ENCODE data around the gene ZC3H12A. TPM values are rescaled to one million over a fixed set of nuclear protein-coding genes. Genes with fewer than 3 reads are reported as not detected.
A peak's percentile ranks its signal among the peaks of the same experiment; 100 is the strongest.

Gene ZC3H12A
- total RNA-seq, 2 experiments from 2014 or later, result 29.0 to 33.6 TPM

DNA sequence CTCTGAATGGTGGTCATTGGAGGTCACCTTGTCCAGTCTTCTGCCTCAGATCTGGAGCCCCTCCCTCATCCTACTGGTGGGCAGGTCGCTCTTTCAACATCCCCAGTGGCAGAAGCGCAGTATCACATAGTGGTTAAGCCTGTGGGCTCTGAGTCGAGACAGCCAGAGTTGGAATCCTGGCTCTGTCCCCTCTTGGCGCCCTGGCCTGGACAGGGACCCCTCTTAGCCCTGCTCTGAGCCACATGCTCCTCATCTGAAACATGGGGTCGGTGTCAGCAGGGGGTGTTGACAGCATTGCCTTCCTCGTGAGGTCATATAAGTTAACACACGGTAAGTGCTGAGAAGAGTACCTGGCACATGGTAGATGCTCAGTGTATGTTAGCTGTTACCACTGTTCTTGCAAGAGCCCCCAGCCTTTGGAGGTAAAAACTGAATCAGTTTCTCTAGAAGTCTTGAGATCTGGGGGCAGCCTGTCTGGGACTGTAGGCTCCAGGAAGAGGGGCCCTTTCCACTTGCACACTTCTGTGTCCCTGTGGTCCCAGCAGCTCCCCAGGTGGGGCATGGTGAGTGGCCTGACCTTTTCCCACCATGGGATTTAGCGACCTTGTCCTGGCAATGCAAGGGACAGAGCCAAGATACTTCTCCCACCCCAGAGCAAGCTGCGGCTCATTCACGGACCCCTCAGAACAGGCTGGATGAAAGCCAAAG is 6.4 kb downstream of the ZC3H12A start:
- Mint-ChIP-seq H3K36me3 (ENCODE audit: low read depth) (peaks cover 62% of the 10 kb centered on the region), H3K27ac (peak overlapping the region; percentile 99), H3K9me3 (no peaks in the 10 kb centered on the region), H3K27me3 (ENCODE audit: low read depth) (no peaks in the 10 kb centered on the region), H3K4me1 (ENCODE audit: low read depth) (peaks cover 35% of the 10 kb centered on the region), H3K4me3 (peak overlapping the region; percentile 87)
- intact Hi-C loops (cut with micrococcal nuclease), result no loop called here
- no peak for DNase-seq
- CTCF ChIA-PET, result no interaction called here

DNA sequence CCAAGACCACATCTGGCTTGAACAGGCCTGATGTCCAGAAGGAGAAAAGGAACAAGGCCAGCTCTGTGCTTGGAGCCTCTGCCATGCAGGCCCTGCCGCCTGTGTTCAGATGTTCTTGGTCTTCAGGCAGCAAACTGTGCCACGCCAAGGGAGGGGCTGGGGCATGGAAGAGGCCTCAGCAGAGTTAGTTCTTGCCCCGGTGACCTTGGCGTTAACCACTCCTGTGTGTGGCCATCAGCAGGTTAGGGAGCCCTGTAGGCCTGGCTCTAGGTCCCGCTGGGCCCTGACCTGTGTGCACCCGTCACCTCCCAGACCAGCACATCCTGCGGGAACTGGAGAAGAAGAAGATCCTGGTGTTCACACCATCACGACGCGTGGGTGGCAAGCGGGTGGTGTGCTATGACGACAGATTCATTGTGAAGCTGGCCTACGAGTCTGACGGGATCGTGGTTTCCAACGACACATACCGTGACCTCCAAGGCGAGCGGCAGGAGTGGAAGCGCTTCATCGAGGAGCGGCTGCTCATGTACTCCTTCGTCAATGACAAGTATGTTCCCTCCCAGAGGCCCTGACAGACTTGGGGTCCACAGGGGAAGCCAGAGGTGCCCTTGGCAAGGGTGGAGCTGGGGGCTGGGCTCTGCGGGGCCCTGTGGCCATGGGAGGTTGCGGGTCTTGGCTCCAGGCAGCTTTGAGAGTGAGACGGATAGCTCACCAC is 7.1 kb downstream of the ZC3H12A start:
- Mint-ChIP-seq H3K27me3 (ENCODE audit: low read depth) (no peaks in the 10 kb centered on the region), H3K4me1 (ENCODE audit: low read depth) (peaks cover 35% of the 10 kb centered on the region), H3K27ac (peak overlapping the region; percentile 99), H3K9me3 (no peaks in the 10 kb centered on the region), H3K4me3 (peak overlapping the region; percentile 42), H3K36me3 (ENCODE audit: low read depth) (peaks cover 55% of the 10 kb centered on the region)
- peak; percentile 41 for DNase-seq
- intact Hi-C loops (cut with micrococcal nuclease), result no loop called here
- CTCF ChIA-PET, result interaction anchor here (0.8 kb wide), 1 partner anchor 27 kb away, joined by 4 read pairs; no protein-coding TSS in a partner anchor

DNA sequence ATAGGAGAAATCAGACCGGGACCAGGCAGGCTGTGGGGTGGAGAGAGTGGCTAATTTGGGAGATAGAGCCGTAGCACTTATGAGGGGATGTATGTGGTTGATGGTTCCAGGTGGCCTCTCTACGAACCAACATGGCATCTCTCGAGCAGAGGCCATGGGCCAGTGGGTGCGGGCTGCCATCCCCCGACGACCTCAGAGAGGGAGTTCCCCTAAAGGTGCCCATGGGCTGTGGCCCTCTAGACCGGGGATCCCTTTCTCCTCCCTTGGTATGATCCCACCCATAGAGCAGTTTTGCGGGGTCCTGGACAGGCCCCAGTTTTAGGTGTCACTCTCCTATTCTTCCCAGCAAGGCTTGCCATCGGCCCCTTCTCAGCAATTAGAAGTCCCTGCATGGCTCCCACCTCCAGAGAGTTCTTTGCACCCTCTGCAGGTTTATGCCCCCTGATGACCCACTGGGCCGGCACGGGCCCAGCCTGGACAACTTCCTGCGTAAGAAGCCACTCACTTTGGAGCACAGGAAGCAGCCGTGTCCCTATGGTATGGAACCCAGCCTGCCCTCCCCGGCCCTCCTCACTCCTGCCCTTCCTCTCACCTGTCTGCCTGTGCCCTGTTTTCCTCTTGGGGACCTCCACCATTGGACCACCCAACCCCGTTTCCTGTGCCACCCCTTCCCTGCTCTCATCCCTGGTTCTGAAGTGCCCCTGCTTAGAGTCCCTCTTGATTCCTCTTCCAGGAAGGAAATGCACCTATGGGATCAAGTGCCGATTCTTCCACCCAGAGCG is 7.8 kb downstream of the ZC3H12A start:
- no peak overlapping the region for H3K4me3 Mint-ChIP-seq

DNA sequence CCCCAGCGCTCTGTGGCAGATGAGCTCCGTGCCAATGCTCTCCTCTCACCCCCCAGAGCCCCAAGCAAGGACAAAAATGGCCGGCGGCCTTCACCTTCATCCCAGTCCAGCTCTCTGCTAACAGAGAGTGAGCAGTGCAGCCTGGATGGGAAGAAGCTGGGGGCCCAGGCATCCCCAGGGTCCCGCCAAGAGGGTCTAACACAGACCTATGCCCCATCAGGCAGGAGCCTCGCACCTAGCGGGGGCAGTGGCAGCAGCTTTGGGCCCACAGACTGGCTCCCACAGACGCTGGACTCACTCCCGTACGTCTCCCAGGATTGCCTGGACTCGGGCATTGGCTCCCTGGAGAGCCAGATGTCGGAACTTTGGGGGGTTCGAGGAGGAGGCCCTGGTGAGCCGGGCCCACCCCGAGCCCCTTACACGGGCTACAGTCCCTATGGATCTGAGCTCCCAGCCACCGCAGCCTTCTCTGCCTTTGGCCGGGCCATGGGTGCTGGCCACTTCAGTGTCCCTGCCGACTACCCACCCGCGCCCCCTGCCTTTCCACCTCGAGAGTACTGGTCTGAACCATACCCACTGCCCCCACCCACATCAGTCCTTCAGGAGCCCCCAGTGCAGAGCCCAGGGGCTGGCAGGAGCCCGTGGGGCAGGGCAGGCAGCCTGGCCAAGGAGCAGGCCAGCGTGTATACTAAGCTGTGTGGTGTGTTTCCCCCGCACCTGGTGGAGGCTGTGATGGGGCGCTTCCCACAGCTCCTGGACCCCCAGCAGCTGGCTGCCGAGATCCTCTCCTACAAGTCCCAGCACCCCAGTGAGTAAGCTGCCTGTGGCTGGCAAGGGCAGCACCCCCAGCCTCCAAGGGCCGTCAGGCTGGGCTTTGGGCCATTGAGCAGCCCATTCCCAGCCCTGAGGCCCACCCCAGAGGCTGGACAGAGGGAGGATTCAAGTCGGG is 8.7 kb downstream of the ZC3H12A start:
- peaks cover 41% of the 10 kb centered on the region for H3K36me3 Mint-ChIP-seq (ENCODE audit: low read depth)
- no peak for DNase-seq
- no peaks in the 10 kb centered on the region for H3K9me3 Mint-ChIP-seq
- CTCF ChIA-PET, result interaction anchor here (10.8 kb wide), 1 partner anchor 28 kb away, joined by 287 read pairs; no protein-coding TSS in a partner anchor
- peak overlapping the region; percentile 75 for H3K27ac Mint-ChIP-seq
- H3K4me1 Mint-ChIP-seq (ENCODE audit: low read depth), result peaks cover 42% of the 10 kb centered on the region
- no peaks in the 10 kb centered on the region for H3K27me3 Mint-ChIP-seq (ENCODE audit: low read depth)
- intact Hi-C loops (cut with micrococcal nuclease), result no loop called here
- no peak overlapping the region for H3K4me3 Mint-ChIP-seq

More for the DNA sequence above, 7.8 kb downstream of the ZC3H12A start:
- Mint-ChIP-seq H3K36me3 (ENCODE audit: low read depth) (peaks cover 48% of the 10 kb centered on the region), H3K4me1 (ENCODE audit: low read depth) (peaks cover 41% of the 10 kb centered on the region), H3K9me3 (no peaks in the 10 kb centered on the region), H3K27me3 (ENCODE audit: low read depth) (no peaks in the 10 kb centered on the region), H3K27ac (peak overlapping the region; percentile 99)
- intact Hi-C loops (cut with micrococcal nuclease), result no loop called here
- DNase-seq, result no peak
- CTCF ChIA-PET, result interaction anchor here (0.8 to 10.8 kb wide), 2 partner anchors 27 to 28 kb away, joined by 4 to 287 read pairs; no protein-coding TSS in a partner anchor

DNA sequence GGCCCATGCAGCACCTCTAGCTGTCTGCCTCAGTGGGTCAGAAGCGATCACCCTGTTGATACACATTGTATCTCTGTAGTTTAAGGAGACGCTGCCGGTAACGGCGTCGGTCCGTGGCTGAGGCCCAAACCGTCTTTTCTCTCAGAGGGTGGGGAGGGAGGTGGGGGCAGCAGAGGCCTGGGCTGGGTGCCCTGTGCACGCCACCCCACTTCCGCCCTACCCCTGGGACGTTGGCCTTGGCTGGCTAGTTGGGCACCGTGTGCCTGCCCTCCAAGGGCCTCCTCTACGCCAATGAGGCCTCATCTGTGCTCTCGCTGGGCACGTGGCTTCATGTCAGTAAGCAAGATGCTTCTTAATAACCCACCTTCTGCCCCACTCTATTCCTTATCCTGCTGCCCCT is 9.4 kb downstream of the ZC3H12A start:
- Mint-ChIP-seq H3K4me1 (ENCODE audit: low read depth) (peaks cover 39% of the 10 kb centered on the region), H3K9me3 (no peaks in the 10 kb centered on the region), H3K27ac (no peak overlapping the region), H3K4me3 (no peak overlapping the region), H3K27me3 (ENCODE audit: low read depth) (no peaks in the 10 kb centered on the region), H3K36me3 (ENCODE audit: low read depth) (peaks cover 35% of the 10 kb centered on the region)
- intact Hi-C loops (cut with micrococcal nuclease), result no loop called here
- no peak for DNase-seq
- CTCF ChIA-PET, result interaction anchor here (0.6 to 10.8 kb wide), 4 partner anchors 20 to 652 kb away, joined by 3 to 287 read pairs (median 5); no protein-coding TSS in a partner anchor

DNA sequence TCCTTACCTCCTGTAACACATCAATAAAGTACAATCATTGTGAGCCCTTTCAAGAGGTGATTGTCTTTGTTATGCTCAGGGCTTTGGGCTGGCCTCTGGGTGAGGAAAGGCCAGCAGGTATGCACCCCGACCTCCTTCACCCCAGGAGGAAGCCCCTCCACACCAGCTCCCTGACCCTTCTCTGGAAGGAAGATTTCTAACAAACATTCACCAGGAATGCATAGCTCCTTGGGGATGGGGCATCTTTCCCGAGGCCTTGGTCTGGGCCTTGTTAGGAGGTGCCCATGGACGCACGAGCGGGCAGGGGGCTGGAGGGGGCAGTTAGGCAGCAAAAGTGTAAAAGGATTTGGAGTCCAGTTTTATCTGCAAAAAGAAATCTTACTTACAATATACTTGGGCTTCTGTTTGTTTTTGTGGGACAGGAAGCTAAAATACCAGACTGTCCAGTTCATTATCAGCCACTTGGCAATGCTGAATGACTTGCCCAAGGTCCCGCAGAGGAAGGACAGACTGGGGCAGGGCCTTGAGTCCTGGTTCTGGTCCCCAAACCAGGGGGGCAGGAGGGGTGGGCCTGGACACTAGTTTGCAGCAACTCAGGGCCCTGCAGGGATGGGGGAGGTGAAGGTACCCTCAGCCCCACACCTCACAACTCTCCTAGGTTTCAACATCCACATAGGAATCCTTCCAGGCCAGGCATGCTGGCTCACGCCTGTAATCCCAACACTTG is 10.1 kb downstream of the ZC3H12A start:
- CTCF ChIA-PET, result interaction anchor here (0.6 to 10.8 kb wide), 7 partner anchors 10 to 652 kb away, joined by 3 to 287 read pairs (median 7); partner anchors contain the start of gene ZC3H12A
- H3K4me3 Mint-ChIP-seq, result no peak overlapping the region
- intact Hi-C loops (cut with micrococcal nuclease), result loop anchor here (5.0 kb wide), 1 partner anchor 198 kb away; no protein-coding TSS in a partner anchor
- peaks cover 39% of the 10 kb centered on the region for H3K4me1 Mint-ChIP-seq (ENCODE audit: low read depth)
- H3K27me3 Mint-ChIP-seq (ENCODE audit: low read depth), result no peaks in the 10 kb centered on the region
- peak overlapping the region; percentile 66 for H3K27ac Mint-ChIP-seq
- peaks cover 27% of the 10 kb centered on the region for H3K36me3 Mint-ChIP-seq (ENCODE audit: low read depth)
- no peaks in the 10 kb centered on the region for H3K9me3 Mint-ChIP-seq
- DNase-seq, result no peak

DNA sequence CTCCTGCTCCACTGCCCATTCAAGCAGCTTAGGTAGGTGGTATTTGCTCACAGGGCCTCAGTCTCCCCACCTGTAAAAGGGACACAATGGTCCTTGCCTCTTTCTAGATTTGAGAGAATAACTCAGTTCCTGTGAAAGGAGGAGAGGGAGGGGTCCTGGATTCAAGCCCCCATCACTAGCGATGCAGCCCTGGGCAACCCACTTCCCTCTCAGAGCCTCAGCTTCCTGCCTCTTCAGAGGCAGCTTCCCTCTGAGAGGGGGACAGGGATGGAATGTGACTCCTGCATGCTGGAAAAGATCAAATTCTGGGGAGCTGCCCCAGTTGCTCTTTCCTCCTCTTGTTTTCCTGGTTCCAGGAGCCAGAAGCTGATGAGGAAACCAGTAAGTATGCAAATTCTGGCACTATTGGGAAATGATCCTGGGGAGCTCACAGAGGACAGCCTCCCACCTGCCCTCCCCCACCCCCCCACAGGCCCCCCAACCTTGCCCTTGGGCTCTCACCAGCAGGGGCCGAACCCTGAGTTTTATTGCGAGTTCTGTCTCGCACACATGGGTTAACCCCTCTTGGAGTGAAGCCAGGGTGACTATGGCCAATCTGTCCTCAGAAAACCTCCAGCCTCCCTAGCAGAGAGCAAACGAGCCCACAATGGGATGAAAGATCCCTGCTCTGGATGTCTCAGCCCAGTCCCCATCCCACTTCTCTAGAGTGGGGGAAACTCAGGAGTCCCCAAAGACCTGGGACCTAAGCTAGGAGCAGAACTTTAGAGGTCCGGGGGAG is 11.7 kb downstream of the ZC3H12A start:
- Mint-ChIP-seq H3K9me3 (no peaks in the 10 kb centered on the region), H3K4me1 (ENCODE audit: low read depth) (peaks cover 25% of the 10 kb centered on the region), H3K36me3 (ENCODE audit: low read depth) (peaks cover 19% of the 10 kb centered on the region), H3K4me3 (no peak overlapping the region), H3K27me3 (ENCODE audit: low read depth) (no peaks in the 10 kb centered on the region), H3K27ac (no peak overlapping the region)
- CTCF ChIA-PET, result interaction anchor here (0.6 to 10.8 kb wide), 8 partner anchors 11 to 441 kb away, joined by 3 to 287 read pairs (median 12); partner anchors contain the start of gene ZC3H12A
- intact Hi-C loops (cut with micrococcal nuclease), result loop anchor here (5.0 kb wide), 1 partner anchor 196 kb away; no protein-coding TSS in a partner anchor
- no peak for DNase-seq

DNA sequence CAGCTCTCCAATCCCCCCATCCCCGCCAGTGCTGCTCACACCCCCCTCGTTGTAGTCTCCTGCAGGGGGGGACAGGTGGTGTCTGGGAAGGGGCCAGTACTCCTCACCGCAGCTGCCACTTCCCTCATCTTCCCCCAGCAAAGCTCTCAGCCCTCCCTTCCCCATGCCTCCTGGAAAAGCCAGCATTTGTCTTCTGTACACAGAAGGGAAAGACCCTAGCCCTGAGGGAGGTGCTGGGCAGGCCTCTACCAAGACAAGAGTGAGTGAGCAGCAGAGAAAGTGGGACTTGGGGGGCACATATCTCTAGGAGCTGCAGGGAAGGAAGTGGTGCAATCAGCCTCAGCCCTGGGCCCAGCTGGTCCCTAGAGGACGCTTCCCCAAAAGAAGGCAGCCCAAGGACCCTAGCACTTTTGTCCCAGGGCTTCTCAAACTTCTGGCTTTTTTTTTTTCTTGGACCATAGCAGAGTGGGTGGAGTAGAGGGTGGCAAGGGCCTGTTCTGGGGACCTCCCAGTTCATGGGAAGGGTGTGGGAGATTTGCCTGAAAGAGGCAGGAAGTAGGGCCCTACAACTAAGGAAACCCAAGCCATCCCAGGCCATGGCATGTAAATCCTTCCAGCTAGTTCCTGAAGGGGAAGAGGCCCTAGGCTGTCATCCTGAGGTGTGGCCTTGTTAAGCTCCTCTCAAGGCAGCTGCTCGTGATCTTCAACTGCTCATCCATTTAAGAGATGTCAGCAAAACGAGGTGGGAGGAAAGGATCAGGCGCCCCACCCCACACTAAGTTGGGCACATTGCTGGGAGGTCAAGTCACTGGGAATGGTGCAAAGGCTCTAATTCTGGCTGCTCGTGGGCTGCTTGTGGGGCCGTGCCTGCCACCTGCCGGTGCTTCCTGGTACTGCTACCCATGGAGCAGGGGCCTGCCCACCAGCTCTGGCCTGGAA is 12.6 kb downstream of the ZC3H12A start:
- peak overlapping the region; percentile 48 for H3K27ac Mint-ChIP-seq
- CTCF ChIA-PET, result interaction anchor here (0.6 to 10.8 kb wide), 24 partner anchors 12 to 440 kb away, joined by 3 to 287 read pairs (median 5); partner anchors contain the start of genes MEAF6 and ZC3H12A
- intact Hi-C loops (cut with micrococcal nuclease), result loop anchor here (1.0 to 5.0 kb wide), 2 partner anchors 32 to 195 kb away; no protein-coding TSS in a partner anchor
- H3K27me3 Mint-ChIP-seq (ENCODE audit: low read depth), result no peaks in the 10 kb centered on the region
- no peak overlapping the region for H3K4me3 Mint-ChIP-seq
- peaks cover 16% of the 10 kb centered on the region for H3K4me1 Mint-ChIP-seq (ENCODE audit: low read depth)
- H3K9me3 Mint-ChIP-seq, result no peaks in the 10 kb centered on the region
- peaks cover 11% of the 10 kb centered on the region for H3K36me3 Mint-ChIP-seq (ENCODE audit: low read depth)
- peak; percentile 83 for DNase-seq

DNA sequence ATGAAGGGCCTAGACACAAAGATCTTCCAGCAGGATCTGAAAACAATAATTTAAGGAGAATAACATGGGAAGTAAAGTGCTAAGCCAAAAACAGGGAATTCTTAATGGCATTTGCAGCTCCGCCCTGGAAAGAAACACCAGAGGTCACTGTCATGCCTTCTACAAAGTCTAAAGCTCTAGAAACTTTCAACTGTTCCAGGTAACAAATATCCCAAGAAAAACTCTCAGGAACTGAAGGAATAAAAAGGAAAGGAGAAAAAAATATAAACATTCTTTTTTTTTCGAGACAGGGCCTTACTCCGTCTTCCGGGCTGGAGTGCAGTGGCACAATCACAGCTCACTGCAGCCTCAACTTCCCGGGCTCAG is 13.2 kb downstream of the ZC3H12A start:
- no peak overlapping the region for H3K4me3 Mint-ChIP-seq
- intact Hi-C loops (cut with micrococcal nuclease), result loop anchor here (1.0 to 5.0 kb wide), 2 partner anchors 32 to 195 kb away; no protein-coding TSS in a partner anchor
- CTCF ChIA-PET, result interaction anchor here (0.6 to 10.8 kb wide), 24 partner anchors 12 to 205 kb away, joined by 3 to 287 read pairs (median 5); partner anchors contain the start of genes CDCA8, MEAF6 and ZC3H12A
- H3K9me3 Mint-ChIP-seq, result no peaks in the 10 kb centered on the region
- DNase-seq, result no peak
- no peaks in the 10 kb centered on the region for H3K27me3 Mint-ChIP-seq (ENCODE audit: low read depth)
- peak overlapping the region; percentile 48 for H3K27ac Mint-ChIP-seq
- peaks cover 11% of the 10 kb centered on the region for H3K4me1 Mint-ChIP-seq (ENCODE audit: low read depth)
- peaks cover 4% of the 10 kb centered on the region for H3K36me3 Mint-ChIP-seq (ENCODE audit: low read depth)

All from activated naive CD4-positive, alpha-beta T cell treated with anti-CD3 and anti-CD28 coated beads for 36 hours (primary cell).